ENCODE results near the gene MVK.

MVK gene

GRCh38 chr12:109630107-109630506, 56.5 kb downstream of the MVK start:
- no peak for DNase-seq (ENCODE audit: low read depth in 2 of 2)

- DNase-seq (ENCODE audit: low read depth in 2 of 2) = no peak
Measured at GRCh38 chr12:109630815-109631214, 57.2 kb downstream of the MVK start.

DNA sequence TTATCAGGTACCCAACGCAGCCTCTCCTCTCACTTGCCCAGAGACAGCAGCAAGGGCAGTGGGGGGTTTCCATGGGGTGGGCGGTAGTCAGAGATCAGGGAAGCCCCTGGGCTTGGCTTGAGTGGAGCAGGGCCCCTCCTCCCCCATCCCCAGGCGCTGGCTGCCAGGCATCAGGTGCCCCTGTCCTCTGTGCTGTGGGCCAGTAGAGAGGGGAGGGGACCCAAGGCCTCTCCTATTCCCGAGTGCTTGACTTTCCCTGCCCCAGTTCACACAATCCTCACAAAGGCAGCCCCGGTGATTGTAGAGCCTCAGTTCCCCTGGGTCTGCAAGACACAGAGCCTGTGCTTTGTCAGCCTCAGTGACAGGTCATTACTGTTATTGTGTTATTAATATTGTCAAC, 57.7 kb downstream of the MVK start:
- no peak for DNase-seq (ENCODE audit: low read depth in 2 of 2)

DNA sequence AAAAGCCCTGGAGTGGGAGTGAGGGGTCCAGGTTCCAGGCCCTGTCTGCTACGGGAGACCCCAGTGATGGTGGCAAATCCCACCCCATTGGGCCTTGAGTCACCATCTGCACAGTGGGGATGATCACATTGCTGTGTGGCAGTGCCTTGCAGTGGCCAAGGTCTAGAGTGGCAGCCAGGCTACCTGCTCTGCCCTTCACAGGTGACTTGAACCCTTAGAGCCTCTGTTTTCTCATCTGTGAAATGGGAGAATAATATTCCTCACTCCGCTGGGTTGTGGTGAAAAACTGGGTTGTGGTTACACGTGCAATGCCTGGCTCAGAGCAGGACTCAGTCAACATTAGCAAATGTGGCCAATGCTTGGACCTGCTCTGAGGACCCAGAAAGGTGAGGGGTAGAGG, 58.2 kb downstream of the MVK start:
- DNase-seq (ENCODE audit: low read depth in 2 of 2) = no peak

- no peak for DNase-seq (ENCODE audit: low read depth in 2 of 2)
Measured at GRCh38 chr12:109632342-109632741, 58.7 kb downstream of the MVK start.

DNA sequence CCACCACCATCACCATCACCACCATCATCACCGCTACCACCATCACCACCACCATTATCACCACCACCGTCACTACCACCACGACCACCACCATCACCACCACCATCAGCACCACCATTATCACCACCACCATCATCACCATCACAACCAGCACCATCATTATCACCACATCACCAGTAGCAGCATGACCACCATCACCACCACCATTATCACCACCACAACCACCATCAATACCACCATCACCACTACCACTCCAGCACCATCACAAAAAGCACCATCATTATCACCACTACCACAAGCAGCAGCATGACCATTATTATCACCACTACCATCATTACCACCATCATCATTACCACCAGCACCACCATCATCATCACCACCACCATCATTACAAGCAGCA, 62.1 kb downstream of the MVK start:
- no peak for DNase-seq (ENCODE audit: low read depth in 2 of 2)

DNA sequence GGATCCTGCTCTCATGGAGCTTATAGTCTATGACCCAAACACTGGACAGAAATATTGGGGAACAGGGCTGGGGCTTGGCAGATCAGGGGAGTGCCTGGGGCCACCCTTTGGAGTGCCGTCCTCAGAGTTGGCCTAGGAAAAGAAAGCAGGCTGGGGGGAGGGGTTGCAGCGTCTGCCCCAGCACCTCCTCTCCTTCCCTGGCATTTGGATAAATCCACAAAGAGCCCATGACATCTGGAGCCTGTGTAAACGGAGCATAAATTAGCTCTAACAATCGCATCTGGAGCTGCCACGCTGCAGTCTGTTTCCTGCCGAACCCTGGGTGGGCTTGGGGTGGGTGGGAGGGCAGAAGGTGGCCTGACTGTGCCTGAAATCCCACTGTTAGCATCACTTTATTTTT, 63.8 kb downstream of the MVK start:
- no peak for DNase-seq (ENCODE audit: low read depth in 2 of 2)

DNA sequence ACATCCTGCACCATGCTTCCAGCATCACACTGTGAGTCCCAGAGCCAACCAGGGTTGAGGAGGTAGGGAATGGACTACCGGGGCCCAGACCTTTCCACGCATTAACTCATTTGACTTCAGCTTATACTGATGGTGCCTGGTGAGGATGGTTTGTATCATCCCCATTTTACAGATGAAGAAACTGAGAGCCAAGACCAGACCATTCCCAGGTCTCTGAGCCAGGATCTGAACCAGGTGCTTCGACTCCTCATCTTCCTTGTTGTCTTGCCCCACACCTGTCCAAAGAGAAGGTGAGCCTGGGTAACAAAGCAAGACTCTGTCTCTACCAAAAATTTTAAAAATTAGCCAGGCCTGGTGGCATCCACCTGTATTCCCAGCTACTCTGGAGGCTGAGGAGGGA, 64.4 kb downstream of the MVK start:
- no peak for DNase-seq (ENCODE audit: low read depth in 2 of 2)

GRCh38 chr12:109638735-109639134, 65.1 kb downstream of the MVK start:
- DNase-seq (ENCODE audit: low read depth in 2 of 2) = no peak

DNA sequence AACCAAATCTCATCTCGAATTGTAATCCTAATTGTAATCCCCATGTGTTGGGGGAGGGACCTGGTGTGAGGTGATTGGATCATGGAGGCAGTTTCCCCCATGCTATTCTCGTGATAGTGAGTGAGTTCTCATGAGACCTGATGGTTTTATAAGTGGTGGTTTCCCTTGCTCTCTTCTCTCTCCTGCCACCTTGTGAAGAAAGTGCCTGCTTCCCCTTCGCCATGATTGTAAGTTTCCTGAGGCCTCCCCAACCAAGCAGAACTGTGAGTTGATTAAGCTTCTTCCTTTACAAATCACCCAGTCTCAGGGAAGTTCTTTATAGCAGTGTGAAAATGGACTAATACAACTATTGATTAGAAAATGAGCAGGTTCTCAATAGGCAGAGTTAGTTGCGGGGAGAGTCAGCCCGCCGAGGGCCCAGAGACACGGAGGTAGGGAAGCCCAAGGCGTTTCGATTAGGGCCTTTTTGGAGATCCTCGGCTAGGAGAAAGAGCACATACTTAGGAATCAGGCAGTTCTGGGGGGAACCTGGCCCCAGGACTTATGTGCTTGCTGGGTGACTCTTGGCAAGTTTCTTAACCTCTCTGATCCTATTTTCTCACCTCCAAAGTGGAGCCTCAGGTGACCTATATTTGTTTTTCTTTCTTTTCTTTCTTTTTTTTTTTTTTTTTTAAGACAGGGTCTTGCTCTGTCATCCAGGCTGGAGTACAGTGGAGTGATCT, 65.7 kb downstream of the MVK start:
- DNase-seq (ENCODE audit: low read depth in 2 of 2) = no peak

- DNase-seq (ENCODE audit: low read depth in 2 of 2) = no peak
Measured at GRCh38 chr12:109640961-109641360, 67.4 kb downstream of the MVK start.

DNA sequence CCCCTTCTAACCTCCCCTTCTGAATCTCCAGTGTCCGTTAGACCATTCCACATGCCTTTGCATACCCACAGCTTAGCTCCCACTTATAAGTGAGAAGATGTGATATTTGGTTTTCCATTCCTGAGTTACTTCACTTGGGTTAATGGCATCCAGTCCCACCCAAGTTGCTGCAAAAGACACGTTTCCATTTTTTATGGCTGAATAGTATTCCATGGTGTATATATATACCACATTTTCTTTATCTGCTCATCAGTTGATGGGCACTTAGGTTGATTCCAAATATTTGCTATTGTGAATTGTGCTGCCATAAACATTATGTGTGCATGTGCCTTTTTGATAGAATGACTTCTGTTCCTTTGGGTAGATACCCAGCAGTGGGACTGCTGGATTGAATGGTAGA, 67.8 kb downstream of the MVK start:
- DNase-seq (ENCODE audit: low read depth in 2 of 2) = no peak

DNA sequence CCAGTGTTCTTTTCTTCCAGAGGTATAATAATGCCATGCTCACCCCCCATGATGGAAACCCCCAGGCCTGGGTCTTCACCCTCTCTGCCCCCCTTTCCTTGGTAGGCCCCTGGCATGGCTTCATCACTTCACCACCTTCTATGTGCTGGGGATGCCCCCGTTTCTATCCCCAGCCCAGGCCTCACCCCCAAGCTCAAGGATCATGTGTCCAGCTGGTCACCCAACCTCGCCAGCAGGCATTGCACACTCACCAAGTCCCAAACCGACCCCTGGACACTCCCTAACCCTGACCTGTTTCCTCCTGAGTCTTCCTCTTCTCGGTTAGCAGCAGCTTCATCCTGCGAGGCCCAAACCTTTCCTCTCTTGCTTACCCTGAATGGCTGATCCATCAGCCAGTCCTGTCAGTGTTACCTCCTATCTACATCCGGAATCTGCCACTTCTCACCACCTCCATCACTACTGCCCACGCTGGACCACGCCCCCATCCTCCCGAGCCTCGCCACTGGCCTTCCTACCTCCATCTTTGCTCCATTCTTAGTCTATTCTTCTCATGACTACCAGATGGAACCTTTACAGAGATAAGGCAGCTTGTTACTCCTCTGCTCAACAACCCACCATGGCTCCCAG, 69.0 kb downstream of the MVK start:
- DNase-seq (ENCODE audit: low read depth in 2 of 2) = no peak

- no peak for DNase-seq (ENCODE audit: low read depth in 2 of 2)
Measured at GRCh38 chr12:109645194-109645593, 71.6 kb downstream of the MVK start.

DNA sequence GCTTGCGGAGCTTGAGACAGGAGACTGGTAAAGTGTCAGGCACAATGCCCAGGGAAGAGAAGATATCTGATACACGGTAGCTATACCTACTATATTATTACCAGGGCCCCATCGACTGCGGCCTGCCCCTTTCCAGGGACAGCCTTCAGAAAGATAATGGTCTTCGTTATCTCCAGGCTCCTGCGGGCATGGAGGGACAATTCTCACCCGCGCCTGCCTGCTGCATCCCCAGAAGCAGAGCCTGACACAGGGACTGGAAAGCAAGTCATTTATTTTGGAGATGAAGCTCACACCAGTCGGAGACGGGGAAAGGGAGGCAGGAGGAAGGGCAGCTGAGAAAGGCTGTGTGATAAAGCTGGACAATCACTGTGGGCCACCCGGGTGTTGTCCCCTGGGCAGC, 72.1 kb downstream of the MVK start:
- DNase-seq (ENCODE audit: low read depth in 2 of 2) = no peak
